ENCODE results near the gene SLC35F3.

- TF ChIP-seq CTCF (IDR thresholded peaks at IDR 0.05; ENCODE audit: low read depth, low read length, poor library complexity, severe bottlenecking), result no peak
- no peak for TF ChIP-seq EZH2phosphoT487 (IDR thresholded peaks at IDR 0.05; ENCODE audit: borderline replicate concordance, low read length)
Observed at GRCh38 chr1:234265321-234265720, 360.8 kb downstream of the SLC35F3 start.
